Prostate gland (tissue), 2 donors: ENCODE measurements around the gene DHX34.

Experiments
- POLR2AphosphoS5 ChIP-seq: sonication (generic); formaldehyde crosslinking; IDR thresholded peaks from one replicate; pipeline ENCODE4 v1.6.1; 2017; ENCODE audit warnings: antibody characterized with exemption
- TF ChIP-seq, protein P1 (sequence below), 4 experiments: fragments of 200-600 bp in 2 of 4; fragments of 450-650 bp in 2 of 4; sonication (generic) in 2 of 4; IDR thresholded peaks; 1 replicate in 3 of 4; 2 replicates in 1 of 4; pipeline ENCODE4 v1.5.1; 2016 to 2019; ENCODE audit warnings: antibody characterized with exemption in 4 of 4, mild to moderate bottlenecking in 2 of 4, moderate library complexity in 2 of 4

DNA sequence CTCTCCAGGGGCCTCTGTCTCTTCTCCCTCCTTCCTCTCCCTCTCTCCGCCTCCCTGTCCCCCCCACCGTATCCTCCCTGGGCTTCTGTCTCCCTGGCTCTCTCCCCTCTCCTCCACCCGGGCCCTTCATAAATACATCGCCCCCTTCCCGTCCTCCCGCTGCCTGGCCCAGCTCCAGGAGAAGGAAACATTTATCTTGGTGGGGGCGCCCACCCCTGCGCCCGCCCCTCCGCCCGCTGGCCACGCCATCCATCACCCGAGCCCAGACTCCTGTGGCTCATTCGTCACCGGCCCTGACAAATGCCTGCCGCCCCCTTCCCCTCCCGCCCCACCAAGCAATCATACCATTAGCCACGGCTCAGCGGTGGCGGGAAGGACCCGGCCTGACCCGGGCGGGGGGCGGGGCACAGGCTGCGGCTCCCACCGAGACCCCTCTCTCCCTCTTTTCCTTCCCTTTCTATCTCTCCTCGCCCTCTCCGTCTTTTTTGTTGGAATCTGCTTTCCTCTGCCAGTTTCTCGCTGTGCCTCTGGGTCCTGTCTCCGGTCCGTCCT is 72.8 kb downstream of the DHX34 start:
- TF ChIP-seq, protein P1, sequence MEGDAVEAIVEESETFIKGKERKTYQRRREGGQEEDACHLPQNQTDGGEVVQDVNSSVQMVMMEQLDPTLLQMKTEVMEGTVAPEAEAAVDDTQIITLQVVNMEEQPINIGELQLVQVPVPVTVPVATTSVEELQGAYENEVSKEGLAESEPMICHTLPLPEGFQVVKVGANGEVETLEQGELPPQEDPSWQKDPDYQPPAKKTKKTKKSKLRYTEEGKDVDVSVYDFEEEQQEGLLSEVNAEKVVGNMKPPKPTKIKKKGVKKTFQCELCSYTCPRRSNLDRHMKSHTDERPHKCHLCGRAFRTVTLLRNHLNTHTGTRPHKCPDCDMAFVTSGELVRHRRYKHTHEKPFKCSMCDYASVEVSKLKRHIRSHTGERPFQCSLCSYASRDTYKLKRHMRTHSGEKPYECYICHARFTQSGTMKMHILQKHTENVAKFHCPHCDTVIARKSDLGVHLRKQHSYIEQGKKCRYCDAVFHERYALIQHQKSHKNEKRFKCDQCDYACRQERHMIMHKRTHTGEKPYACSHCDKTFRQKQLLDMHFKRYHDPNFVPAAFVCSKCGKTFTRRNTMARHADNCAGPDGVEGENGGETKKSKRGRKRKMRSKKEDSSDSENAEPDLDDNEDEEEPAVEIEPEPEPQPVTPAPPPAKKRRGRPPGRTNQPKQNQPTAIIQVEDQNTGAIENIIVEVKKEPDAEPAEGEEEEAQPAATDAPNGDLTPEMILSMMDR (IDR thresholded peaks at IDR 0.05): no peak
- TF ChIP-seq POLR2AphosphoS5: no peak
